GM12892 (cell line): ENCODE measurements around the gene FAM151A.

Source experiments
- POLR2A ChIP-seq: IDR thresholded peaks from 2 replicates; pipeline ENCODE4 v1.6.1; 2011; ENCODE audit warnings: low read depth, low read length, control low read depth
- POLR2AphosphoS5 ChIP-seq: IDR thresholded peaks from 2 replicates; pipeline ENCODE4 v1.6.1; 2011; ENCODE audit warnings: low read depth, low read length, control low read depth

- no peak for TF ChIP-seq POLR2A
- no peak for TF ChIP-seq POLR2AphosphoS5
Observed at GRCh38 chr1:54606096-54606989, 17.0 kb downstream of the FAM151A start.
